ENCODE data around the gene SPATA6.

- no peak for TF ChIP-seq CTCF (IDR thresholded peaks at IDR 0.05)
- TF ChIP-seq POLR2A (IDR thresholded peaks at IDR 0.05): no peak
Observed at GRCh38 chr1:48254254-48254653, 217.8 kb downstream of the SPATA6 start.
